Subcutaneous adipose tissue (tissue), 4 donors: ENCODE results near the gene NRXN3. TPM values are rescaled to one million over a fixed set of nuclear protein-coding genes. Genes with fewer than 3 reads are reported as not detected.

Experiments
- CTCF ChIP-seq: fragments of 450-650 bp; IDR thresholded peaks from one replicate; pipeline ENCODE4 v1.5.1; 2016; ENCODE audit warnings: low read depth, mild to moderate bottlenecking, control low read depth, antibody characterized with exemption, moderate library complexity
- total RNA-seq, 4 donors: library from RNA; depleted of rRNA; stranded (reverse); fragments of >200 nt; gene quantifications; one replicate each; pipeline ENCODE4 v1.1.0, GENCODE V29; 2016

NRXN3 gene
- total RNA-seq, 4 donors from 2014 or later = 0.57 to 2.4 (median 1.1) TPM; not detected in 1

- no peak for TF ChIP-seq CTCF
Measured at GRCh38 chr14:79567306-79567705, 1397.1 kb downstream of the NRXN3 start.

DNA sequence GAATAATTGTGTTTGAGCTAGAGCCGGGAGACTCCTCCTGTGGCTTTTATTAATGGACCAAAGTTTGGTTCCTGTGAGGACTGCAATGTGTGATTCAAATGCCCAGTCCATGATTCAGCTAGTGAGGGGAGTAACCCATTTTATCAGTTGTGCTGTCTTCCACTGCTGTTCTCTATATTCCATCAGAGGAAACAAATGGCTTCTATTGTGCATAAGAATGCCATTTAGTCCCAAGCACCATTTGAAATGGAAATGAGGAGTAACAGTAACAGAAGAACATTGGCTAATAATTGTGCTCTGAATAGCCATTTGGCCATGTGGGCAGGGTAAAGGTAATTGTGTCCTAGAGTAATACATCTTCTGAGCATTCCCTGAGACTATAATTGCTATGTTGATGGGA lies 1398.4 kb downstream of the NRXN3 start:
- TF ChIP-seq CTCF = no peak

GRCh38 chr14:79569072-79569471 lies 1398.9 kb downstream of the NRXN3 start:
- TF ChIP-seq CTCF = no peak

- TF ChIP-seq CTCF = no peak
Measured at GRCh38 chr14:79570648-79571047, 1400.5 kb downstream of the NRXN3 start.

DNA sequence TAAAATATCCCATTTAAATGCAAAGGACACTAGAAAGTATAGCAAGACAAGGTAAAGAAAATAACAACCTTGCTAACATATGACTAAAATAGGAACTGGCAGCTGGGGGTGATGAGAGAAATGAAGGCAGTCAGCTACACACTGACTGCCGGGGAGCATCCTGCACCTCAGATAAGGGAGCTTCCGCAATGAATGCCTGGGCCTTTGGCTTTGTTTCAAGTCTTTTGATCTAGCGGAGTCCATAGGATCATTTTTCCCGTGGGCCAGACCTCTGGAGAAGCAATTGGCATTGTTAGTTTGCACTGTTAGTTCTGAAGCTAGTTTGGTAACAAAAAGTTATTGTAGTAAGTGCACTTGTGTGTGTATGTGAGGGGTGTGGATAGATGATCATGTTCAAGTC lies 1401.2 kb downstream of the NRXN3 start:
- no peak for TF ChIP-seq CTCF

GRCh38 chr14:79573486-79573885 lies 1403.3 kb downstream of the NRXN3 start:
- no peak for TF ChIP-seq CTCF

DNA sequence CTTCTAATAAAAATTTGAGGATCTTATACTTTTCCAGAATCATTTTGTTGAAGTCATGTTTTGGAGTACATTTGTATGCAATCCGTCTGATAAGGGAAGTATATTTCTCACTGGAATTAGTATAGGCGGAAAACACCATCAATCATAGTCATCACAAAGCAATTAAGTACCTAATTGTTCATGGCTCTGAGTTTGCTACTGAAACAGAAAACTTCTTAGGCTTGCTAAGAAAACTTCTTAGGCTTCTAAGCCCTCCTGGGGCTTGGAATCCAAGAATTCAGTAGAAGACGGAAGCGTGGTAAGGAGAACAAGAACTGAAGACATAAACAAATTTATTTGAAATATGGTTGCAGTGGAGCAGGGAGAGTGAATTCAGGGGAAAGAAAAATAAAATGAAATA lies 1404.9 kb downstream of the NRXN3 start:
- no peak for TF ChIP-seq CTCF
